Stomach (tissue), 9 donors: ENCODE results near the gene RPS15. TPM values are rescaled to one million over a fixed set of nuclear protein-coding genes. Genes with fewer than 3 reads are reported as not detected.
"Not testable (repeated sequence)": the region's sequence is repeated elsewhere in the genome, so short reads cannot be mapped to it uniquely, and the experiment has no call there.

Experiments
- DNase-seq, 2 donors: peaks; one replicate each; pipeline versions ENCODE4 v3.0.0 to v3.0.0-alpha.2; 2013 to 2019
- H3K27ac ChIP-seq, 5 donors: fragments of 200-600 bp in 4 of 5; sonication (generic) in 4 of 5; one replicate each; pipeline ENCODE4 v1.5.1; 2013 to 2019; ENCODE audit warnings: mild to moderate bottlenecking in 1 of 5, moderate library complexity in 1 of 5
- H3K27me3 ChIP-seq, 3 donors: fragments of 200-600 bp; sonication (generic); one replicate each; pipeline ENCODE4 v1.5.1; 2017 to 2019; ENCODE audit warnings: mixed run types in 1 of 3
- H3K36me3 ChIP-seq, 4 donors: fragments of 200-600 bp; sonication (generic); 1 replicate in 3 of 4; 2 replicates in 1 of 4; pipeline ENCODE4 v1.5.1; 2016 to 2019
- H3K4me1 ChIP-seq, 4 donors: fragments of 200-600 bp; sonication (generic); one replicate each; pipeline ENCODE4 v1.5.1; 2016 to 2019
- H3K4me3 ChIP-seq, 4 donors: fragments of 200-600 bp; sonication (generic) in 3 of 4; one replicate each; pipeline ENCODE4 v1.5.1; 2016 to 2019; ENCODE audit warnings: mild to moderate bottlenecking in 1 of 4
- H3K9me3 ChIP-seq, 4 donors: fragments of 200-600 bp; sonication (generic); one replicate each; pipeline ENCODE4 v1.5.1; 2016 to 2019
- CTCF ChIP-seq, 7 experiments: fragments of 450-650 bp in 4 of 7; fragments of 200-600 bp in 3 of 7; sonication (generic) in 3 of 7; IDR thresholded peaks; one replicate each; pipeline ENCODE4 v1.5.1; 2016 to 2019; ENCODE audit warnings: antibody characterized with exemption in 7 of 7, control low read depth in 2 of 7, mild to moderate bottlenecking in 1 of 7
- EP300 ChIP-seq: sonication (generic); formaldehyde crosslinking; IDR thresholded peaks from one replicate; pipeline ENCODE4 v1.6.1; 2017; ENCODE audit warnings: antibody characterized with exemption
- POLR2A ChIP-seq, 4 donors: fragments of 450-650 bp; IDR thresholded peaks; one replicate each; pipeline ENCODE4 v1.6.1; 2016; ENCODE audit warnings: antibody characterized with exemption in 4 of 4, control low read depth in 2 of 4, mild to moderate bottlenecking in 1 of 4, moderate library complexity in 1 of 4
- POLR2AphosphoS5 ChIP-seq, 3 donors: sonication (generic); formaldehyde crosslinking; IDR thresholded peaks; one replicate each; pipeline ENCODE4 v1.6.1; 2016; ENCODE audit warnings: antibody characterized with exemption in 3 of 3
- WGBS, 5 donors: extraction: QIAGEN DNeasy Blood & Tissue Kit in 3 of 5; methylation state at CpG; one replicate each; pipeline versions ENCODE4 v1.1.5 to v1.1.7; 2013 to 2018; 5-methylcytosine and 5-hydroxymethylcytosine counted together
- intact Hi-C: fragments of 100-400 bp; cut with DNase I; formaldehyde crosslinking; loops from one replicate; pipeline ENCODE4 v1.15.1; 2023; ENCODE audit warnings: low total_unique reads
- polyA plus RNA-seq, 3 donors: library from polyadenylated mRNA; stranded (reverse); fragments of 200-250 nt; gene quantifications; one replicate each; pipeline ENCODE4 v1.2.3, GENCODE V29; 2013
- total RNA-seq, 5 donors: library from RNA; depleted of rRNA; stranded (reverse); fragments of >200 nt; gene quantifications; one replicate each; pipeline versions ENCODE4 v1.1.0 to v1.2.3, GENCODE V29; 2014 to 2016
- donor health status: healthy with polysubstance abuse.
- donor health status: Bipolar disorder and iron deficiency.
- donor health status: healthy.

The RPS15 gene
- total and polyA plus RNA-seq, 8 donors: 428 to 4,539 (median 2,187) TPM

- WGBS, 5 donors: 68 to 77% (median 76%) methylated on average over 14 to 31 of the region's 31 CpGs
- peaks cover 44 to 71% (median 66%) of the 10 kb centered on the region in 4 donors for H3K4me1 ChIP-seq
Observed at GRCh38 chr19:1474011-1474764, 36.0 kb downstream of the RPS15 start.

GRCh38 chr19:1474765-1475351 lies 36.7 kb downstream of the RPS15 start:
- no peak for DNase-seq
- 86 to 92% (median 89%) methylated on average over 12 to 26 of the region's 26 CpGs for WGBS, 5 donors
- TF ChIP-seq POLR2AphosphoS5 (IDR thresholded peaks at IDR 0.05) (no peak), POLR2A (IDR thresholded peaks at IDR 0.05) (no peak), CTCF (IDR thresholded peaks at IDR 0.05) (no peak), EP300 (no peak)
- H3K36me3 ChIP-seq: peaks cover 0 to 34% (median 27%) of the 10 kb centered on the region in 4 donors
- intact Hi-C loops: no loop called here
- peaks cover 44 to 73% (median 68%) of the 10 kb centered on the region in 4 donors for H3K4me1 ChIP-seq
- no peak overlapping the region for H3K27ac ChIP-seq
- H3K4me3 ChIP-seq: no peak overlapping the region
- no peaks in the 10 kb centered on the region for H3K9me3 ChIP-seq
- peaks cover 21 to 65% (median 40%) of the 10 kb centered on the region in 3 donors for H3K27me3 ChIP-seq

More at GRCh38 chr19:1474011-1474764, 36.0 kb downstream of the RPS15 start:
- TF ChIP-seq POLR2A (IDR thresholded peaks at IDR 0.05) (no peak), EP300 (no peak), CTCF (IDR thresholded peaks at IDR 0.05) (no peak), POLR2AphosphoS5 (IDR thresholded peaks at IDR 0.05) (no peak)
- Histone ChIP-seq H3K9me3 (no peaks in the 10 kb centered on the region), H3K4me3 (no peak overlapping the region), H3K36me3 (peaks cover 0 to 34% (median 27%) of the 10 kb centered on the region in 4 donors), H3K27me3 (peaks cover 25 to 72% (median 45%) of the 10 kb centered on the region in 3 donors), H3K27ac (no peak overlapping the region)
- intact Hi-C loops: no loop called here
- DNase-seq: no peak

DNA sequence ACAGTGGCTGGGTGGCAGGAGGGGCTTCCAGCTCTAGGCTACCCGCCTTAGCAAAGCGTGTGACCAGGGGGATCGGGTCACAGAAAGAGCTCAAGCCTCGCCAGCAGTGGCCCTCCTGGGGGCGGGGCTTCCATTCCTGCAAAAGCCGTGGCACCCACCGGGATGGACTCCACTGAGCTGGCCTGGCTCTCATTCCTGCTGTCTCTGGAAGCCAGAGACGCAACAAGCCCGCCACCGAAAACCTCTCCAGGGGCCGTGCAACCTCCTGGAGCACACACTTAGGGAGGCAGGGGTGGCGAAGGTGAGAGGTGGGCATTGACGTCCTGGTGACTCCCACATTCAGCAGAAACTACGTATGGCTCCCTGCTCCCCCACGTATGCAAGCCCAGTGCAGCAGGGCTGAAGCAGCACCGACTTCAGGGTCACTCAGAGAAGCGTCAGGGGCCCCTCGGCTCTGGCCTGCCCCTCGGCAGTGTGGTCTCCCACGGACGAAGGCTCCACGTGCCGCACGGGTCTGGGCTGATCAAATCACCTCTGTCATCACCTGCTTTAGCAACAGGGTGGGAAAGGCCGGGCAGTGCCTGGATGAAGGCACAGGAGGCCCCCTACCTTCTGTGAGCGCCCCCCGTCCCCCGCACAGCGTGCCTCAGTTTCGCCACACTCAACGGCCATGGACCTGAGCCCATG lies 37.7 kb downstream of the RPS15 start:
- peaks cover 0 to 34% (median 27%) of the 10 kb centered on the region in 4 donors for H3K36me3 ChIP-seq
- H3K27me3 ChIP-seq: peaks cover 14 to 55% (median 30%) of the 10 kb centered on the region in 3 donors
- no peak overlapping the region for H3K27ac ChIP-seq
- no peak for DNase-seq
- H3K4me3 ChIP-seq: no peak overlapping the region
- no peaks in the 10 kb centered on the region for H3K9me3 ChIP-seq
- H3K4me1 ChIP-seq: peaks cover 34 to 63% (median 58%) of the 10 kb centered on the region in 4 donors
- 82 to 97% (median 92%) methylated on average over 15 to 31 of the region's 31 CpGs for WGBS, 5 donors
- TF ChIP-seq POLR2A (IDR thresholded peaks at IDR 0.05) (no peak), EP300 (no peak), CTCF (IDR thresholded peaks at IDR 0.05) (no peak), POLR2AphosphoS5 (IDR thresholded peaks at IDR 0.05) (no peak)
- intact Hi-C loops: no loop called here

GRCh38 chr19:1477056-1477455 lies 38.9 kb downstream of the RPS15 start:
- intact Hi-C loops, H3K9me3 ChIP-seq, DNase-seq, H3K27ac ChIP-seq, H3K4me3 ChIP-seq: not testable (repeated sequence)
- 86 to 96% (median 94%) methylated on average over 9 of the region's 9 CpGs for WGBS, 5 donors
- H3K36me3 ChIP-seq: peaks cover 0 to 34% (median 27%) of the 10 kb centered on the region in 4 donors
- peaks cover 9 to 43% (median 18%) of the 10 kb centered on the region in 3 donors for H3K27me3 ChIP-seq
- peaks cover 25 to 52% (median 46%) of the 10 kb centered on the region in 4 donors for H3K4me1 ChIP-seq
